HG03064 (cell line): ENCODE data around the gene MCF2L.
"Not testable (repeated sequence)": the region's sequence is repeated elsewhere in the genome, so short reads cannot be mapped to it uniquely, and the experiment has no call there.

Experiments
- ATAC-seq: cut with Tn5 transposase; IDR thresholded peaks from one replicate; pipeline ENCODE4 v1.9.1; 2021; ENCODE audit warnings: low read depth; ENCODE audit not compliant: unreplicated experiment

Gene MCF2L

DNA sequence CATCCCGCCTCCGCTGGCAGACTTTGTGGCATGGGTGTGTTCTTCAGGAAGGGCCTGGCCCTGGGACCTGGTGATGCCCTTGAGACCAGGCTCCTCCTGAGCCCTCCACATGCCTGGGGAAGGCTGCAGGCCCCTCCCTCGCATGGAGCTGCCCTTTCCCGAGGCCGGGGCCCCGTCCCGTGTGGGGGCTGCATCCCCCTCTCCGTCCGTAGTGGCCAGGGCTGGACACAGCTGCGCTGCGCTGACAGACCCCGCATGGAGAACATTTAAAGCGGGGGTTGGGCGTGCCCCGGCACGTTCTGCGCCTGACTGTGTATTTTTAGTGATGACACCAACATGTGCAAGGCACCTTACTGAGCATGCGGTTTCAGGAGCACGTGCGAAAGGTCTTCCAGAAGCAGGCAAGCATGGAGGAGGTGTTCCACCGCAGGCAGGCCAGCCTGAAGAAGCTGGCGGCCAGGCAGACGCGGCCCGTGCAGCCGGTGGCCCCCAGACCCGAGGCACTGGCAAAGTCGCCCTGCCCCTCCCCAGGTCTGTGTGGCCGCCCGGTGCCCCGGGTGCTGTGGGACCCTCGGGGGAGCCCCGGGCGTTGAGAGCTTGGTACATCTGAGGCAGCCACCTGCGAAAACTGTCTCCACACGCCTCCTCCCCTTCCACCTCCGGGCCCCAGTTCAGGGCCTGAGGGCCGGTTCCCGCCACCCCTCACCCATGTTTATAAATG is 107.8 kb downstream of the MCF2L start:
- ATAC-seq, result no peak

DNA sequence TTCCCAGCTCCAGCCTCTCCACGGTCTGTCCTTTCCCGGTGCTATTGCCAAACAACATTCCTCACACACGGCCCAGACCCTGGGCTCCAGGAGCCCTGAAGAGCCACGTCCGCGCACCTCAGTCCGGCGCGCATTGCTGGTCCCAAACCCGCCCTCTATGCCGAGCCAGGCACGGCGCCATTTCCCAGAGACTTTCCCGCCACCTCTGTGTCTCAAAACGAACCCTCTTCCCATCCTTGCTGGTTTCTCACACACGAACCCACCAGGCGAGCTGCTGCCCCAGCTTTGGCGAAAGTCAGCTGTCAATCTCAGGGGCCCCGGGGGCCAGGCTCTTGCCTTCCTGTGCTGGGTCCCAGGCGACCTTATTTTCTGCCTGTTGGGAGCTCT is 108.5 kb downstream of the MCF2L start:
- no peak for ATAC-seq

DNA sequence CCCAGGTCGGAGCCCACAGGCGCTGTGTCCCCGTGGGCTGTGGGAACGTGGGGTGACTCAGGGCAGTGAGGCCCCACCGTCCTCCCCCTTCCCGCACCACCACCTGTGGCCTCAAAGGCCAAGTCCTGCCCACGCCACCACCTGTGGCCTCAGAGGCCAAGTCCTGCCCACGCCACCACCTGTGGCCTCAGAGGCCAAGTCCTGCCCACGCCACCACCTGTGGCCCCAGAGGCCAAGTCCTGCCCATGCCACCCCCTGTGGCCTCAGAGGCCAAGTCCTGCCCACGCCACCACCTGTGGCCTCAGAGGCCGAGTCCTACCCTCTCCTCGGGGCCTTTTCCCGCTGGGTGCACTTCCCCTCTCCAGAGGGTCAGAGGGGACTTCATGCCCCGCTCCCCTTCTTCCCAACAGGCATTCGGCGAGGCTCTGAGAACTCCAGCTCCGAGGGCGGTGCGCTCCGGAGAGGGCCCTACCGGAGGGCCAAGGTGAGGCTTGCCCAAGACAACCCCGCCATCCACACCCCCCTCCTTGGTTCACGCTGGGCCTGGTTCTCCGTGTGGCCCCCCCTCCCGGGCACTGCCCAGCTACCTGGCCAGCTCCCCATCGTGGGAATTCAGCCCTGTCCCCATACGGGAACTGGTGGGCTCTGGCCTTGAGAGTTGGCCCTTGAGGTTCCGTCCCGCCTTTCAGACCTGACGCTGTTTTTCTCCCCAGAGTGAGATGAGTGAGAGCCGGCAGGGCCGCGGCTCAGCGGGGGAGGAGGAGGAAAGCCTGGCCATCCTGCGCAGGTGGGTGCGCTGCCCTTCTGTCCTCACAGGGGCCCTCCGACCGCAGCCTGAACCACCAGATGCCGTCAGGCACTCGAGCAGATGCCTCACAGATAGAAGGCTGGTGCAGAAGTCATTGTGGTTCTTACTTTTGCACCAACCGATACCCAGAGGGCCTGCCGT is 109.2 kb downstream of the MCF2L start:
- ATAC-seq, result no peak

DNA sequence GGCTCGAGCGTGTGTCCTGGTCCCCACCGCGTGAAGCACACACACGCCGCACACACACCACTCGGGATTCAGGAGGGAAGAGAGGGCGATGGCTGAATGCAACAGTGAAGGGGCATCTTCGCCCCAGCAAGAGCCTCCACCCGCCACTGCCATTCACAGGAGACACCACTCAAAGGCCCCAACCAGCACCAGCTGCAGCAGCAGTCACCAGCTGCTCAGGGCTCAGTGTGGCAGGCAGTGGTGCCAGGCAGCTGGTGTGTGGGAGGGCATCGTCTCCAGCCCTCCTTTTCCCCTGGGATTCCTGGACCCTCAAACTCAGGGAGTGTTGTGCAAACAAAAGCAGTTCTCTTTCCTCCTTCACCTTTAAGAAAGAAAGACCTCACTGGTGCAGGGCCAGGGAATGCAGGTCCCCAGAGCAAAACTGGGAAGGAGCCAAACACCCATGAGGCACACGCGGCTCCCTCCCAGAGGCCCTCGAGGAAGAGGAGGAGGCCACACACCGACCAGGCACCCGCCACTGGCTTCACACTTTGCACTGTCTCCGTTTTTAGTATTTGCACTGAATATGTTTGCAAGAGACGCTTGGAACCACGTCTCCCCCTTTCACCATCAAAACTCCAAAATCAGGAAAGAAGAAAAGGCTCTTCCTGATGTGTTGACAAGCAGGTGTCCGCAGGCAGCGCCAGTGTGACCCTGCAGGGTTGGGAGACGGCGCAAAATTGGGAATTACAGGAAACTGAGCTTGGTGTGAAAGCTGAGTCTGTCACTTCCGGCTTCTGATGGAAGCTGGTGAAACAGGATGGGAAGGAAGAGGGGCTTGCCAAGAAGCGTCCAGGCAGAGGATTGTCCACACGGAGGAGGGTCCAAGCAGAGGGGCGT is 110.1 kb downstream of the MCF2L start:
- ATAC-seq, result no peak

DNA sequence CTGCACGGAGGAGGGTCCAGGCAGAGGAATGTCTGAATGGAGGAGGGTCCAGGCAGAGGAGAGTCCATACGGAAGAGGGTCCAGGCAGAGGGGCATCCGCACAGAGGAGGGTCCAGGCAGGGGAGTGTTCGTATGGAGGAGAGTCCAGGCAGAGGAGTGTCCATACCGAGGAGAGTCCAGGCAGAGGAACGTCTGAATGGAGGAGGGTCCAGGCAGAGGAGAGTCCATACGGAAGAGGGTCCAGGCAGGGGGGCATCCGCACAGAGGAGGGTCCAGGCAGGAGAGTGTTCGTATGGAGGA is 110.7 kb downstream of the MCF2L start:
- not testable (repeated sequence) for ATAC-seq

DNA sequence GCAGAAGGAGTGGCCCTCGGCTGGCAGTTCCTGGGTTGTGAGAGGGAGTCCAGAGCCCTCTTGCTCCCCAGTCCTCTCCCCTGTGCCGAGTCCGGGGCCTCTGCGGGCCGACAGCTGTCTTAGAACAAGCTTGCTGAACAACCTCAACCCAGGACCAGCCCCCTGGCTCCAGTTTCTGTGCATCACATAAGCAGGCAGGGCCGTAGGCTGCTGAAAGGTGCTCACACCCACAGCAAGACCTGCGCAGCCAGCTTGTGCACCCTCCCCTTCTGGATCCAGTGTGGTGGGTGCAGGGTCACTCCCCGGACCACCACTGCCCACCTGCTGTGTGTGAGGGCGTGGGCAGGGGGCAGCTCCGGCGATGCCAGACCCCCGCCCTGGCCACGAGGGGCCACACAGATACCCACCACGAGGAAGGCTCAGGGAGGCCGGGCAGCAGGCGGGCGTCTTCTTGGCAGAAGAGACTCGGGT is 111.4 kb downstream of the MCF2L start:
- ATAC-seq, result no peak

DNA sequence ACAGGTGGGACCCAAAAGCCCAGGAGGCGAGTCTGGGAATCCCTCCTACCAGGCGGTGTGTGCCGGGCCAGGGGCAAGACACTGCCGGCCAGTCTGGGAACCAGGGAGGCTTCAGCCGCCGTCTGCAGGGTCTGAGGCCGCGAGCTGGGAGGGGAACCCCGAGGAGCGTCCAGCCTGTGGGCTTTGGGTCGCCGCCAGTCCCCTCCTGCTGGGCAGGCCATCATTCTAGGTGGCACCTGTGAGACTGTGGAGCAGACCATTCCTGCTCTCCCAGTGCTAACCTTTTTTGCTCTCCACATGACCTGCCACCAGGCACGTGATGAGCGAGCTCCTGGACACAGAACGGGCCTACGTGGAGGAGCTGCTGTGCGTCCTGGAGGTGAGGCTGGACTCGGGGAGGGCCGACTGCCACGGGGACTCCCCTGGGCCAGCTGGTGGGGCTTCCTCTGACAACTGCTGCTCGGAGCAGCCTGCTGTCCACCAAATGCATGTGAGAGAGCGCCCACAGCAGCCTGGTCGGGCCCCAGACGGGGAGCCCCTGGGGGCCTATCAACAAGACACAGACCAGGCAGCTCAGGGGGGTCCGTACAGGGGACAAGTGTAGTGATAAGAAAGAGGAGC is 112.0 kb downstream of the MCF2L start:
- no peak for ATAC-seq

DNA sequence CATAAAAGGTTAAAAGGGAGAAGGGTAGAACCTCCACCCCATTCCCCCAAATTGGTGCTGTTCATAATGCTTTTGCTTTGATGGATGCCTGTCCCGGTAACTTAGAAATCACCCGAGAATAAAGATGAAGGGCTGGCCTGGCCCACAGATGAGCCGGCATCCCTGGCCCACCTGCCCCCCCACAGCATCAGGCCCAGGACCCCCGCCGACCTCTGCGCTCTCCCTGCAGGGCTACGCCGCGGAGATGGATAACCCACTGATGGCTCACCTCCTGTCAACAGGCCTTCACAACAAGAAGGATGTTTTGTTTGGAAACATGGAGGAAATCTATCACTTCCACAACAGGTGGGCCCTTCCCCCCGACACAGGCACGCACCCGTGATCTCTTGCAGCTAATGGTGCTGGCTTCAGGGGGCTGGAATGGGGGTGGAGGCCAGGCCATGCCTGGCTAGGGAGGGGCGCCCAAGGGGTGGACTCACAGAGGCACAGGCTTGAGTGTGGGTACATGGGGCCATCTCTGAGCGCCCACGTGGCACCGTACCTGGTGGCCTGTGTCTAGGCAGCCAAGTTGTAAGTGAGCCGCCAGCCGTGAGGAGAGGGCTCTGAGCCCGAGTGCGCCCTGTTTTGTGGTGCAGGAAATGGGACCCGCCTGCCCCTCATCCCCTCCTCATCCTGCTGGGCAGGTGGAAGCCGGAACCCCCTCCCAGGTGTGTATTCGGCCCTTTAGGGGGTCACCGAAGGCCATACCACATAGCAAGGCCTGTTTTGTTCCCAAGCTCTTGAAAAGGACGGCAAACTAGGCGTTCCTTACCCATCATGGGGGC is 113.4 kb downstream of the MCF2L start:
- no peak for ATAC-seq

DNA sequence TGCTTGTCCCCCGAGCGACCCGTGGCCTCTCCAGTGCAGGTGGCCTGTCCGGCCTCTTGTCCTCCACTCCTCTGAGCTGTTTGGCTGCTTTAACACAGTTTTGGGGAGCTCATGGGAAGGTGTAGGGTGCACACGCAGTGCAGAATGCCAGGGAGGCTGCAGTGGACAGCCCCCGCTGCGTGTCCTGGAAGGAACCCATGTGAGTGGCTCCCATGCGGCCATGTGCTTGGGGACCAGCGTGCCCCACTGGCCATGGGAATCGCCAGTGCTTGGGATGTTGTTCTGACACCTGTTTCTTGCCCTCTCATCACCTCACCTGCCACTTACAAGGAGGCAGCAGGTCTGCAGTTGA is 114.0 kb downstream of the MCF2L start:
- no peak for ATAC-seq

DNA sequence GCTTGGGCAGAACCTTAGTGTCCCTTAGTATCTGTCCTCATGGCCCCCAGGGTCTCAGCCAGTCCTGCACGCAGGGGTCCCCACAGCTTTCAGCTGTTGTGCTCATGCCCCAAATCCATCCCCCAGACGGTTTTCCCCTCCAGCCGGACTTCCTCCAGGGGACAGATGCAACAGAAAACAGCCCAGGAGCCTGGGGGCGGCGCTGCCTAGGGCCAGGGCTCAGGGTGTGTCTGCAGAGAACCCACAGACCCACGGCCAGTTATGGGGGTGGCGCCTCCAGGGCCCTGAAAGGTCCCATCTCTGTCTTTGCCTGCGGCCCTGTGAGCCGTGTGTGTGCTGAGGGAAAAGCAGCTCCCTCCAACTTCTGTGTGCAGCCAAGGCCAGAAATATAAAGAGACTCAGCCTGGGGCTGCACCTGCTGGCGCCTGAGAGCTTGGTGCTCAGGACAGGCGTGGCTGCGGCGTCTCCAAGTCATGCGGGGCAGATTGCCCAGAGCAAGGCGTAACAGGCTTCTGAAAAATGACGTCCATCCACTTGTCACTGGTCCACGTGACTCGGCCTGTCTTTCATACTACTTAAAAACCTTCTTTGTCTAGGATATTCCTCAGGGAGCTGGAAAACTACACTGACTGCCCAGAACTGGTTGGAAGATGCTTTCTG is 114.5 kb downstream of the MCF2L start:
- no peak for ATAC-seq

DNA sequence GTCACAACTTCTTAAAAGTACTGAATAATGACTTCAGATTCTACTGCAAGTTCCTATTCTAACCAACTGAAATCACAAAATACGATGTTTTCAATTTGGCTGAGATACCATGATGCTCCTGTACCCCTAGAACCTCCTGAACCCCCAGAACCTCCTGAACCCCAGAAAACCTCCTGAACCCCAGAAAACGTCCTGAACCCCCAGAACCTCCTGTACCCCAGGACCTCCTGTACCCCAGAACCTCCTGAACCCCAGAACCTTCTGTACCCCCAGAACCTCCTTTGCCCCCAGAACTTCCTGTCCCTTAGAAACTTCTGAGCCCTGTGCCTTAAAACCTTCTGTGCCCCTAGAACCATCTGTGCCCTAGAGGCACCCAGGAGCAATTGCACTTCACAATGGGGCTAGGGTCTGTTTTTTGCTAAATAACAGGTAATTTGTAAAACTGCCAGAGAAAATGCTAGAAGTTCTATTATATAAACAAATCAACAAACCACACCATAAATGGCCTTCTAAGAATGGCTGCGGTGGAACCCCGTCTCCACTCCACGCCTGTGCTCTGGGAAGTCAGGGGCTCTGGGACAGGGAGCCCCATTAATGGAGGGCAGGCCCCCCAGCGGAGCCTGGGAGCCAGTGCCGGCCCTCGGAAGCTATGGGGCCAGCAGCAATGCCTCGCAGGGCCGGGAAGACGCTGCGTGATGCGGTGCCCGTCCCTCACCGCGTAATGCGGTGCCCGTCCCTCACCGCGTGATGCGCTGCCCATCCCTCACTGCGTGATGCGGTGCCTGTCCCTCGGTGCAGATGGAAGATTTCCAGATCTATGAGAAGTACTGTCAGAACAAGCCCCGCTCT is 115.3 kb downstream of the MCF2L start:
- ATAC-seq, result no peak

DNA sequence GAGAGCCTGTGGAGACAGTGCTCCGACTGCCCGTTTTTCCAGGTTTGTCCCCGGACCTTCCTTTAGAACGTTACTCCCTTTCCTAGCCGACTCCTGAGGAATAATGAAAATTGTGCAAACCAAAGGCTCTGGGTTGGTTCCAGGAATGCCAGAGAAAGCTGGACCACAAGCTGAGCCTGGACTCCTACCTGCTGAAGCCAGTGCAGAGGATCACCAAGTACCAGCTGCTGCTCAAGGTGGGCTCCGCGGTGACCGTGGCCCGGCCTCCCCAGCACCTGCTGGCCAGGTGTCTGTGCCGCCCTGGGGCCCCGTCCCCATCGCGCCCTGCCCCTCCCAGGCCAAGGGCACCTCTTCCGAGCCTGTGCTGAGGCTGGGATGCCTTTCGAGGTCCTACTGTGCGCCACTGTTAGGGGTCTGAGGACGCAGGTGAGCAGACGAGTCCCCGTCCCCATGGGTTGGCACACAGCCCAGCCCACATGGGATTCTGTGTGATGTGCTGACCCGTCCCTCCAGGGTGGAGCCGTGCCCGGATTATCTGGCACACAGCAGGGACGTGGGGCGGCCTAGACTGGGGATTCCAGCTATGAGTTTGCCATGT is 116.0 kb downstream of the MCF2L start:
- no peak for ATAC-seq

DNA sequence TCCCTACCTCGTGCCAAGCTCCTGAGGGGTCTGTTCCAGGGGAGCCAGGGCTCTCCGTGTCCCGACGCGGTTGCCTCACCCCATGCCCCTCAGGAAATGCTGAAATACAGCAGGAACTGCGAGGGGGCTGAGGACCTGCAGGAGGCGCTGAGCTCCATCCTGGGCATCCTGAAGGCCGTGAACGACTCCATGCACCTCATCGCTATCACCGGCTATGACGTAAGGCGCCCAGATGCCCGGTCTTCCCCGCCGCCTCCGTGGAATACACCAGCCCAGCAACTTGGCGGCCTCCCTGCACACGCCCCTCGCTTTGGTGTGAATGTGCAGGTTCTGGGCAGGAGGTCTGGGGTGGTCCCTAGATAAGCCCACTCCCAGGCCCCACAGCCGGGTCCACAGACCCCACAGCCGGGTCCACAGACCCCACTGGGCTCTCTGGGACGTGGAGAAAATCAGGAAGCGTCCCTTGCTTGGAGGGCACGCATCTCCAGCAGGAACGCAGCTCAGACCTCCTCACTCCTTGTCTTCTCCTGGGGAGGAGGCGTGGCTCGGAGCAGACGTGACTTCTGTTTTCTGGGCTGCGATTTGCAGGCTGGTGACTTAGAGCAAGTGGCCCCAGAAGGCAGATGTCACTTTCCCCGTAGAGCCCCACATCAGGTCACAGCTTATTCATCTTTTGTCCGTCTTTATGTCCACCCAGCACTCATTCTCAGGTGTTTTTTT is 117.2 kb downstream of the MCF2L start:
- ATAC-seq, result no peak

DNA sequence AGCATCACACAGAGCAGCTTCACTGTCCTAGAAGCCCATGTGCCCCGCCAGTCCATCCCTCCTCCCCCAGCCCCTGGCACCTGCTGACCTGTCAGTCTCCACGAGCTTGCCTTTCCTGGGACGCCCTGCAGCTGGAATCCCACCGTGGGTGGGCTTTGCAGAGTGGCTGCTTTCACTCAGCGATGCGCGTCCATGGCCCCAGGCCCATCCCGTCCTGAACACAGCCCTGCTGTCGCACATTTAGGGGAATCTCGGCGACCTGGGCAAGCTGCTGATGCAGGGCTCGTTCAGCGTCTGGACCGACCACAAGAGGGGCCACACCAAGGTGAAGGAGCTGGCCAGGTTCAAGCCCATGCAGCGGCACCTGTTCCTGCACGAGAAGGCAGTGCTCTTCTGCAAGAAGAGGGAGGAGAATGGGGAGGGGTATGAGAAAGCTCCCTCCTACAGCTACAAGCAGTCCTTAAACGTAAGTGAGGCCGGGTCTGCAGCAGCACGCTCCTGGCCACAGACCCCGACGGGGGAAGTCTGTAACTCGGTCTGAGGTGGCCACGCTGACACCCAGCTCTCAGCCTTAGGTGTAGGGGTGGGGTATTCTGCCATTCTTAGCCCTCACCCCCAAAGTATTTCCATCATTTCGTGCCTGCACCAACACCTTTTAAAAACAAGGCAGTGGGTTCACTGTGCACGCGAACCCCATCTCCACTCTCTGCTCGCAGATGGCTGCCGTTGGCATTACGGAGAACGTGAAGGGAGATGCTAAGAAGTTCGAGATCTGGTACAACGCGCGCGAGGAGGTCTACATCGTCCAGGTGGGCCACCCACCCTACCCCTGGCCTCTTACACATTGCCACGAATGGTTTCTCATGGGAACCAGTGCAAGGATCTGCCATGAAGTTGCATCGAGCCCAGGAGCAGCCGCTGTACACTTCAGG is 118.2 kb downstream of the MCF2L start:
- ATAC-seq, result no peak

DNA sequence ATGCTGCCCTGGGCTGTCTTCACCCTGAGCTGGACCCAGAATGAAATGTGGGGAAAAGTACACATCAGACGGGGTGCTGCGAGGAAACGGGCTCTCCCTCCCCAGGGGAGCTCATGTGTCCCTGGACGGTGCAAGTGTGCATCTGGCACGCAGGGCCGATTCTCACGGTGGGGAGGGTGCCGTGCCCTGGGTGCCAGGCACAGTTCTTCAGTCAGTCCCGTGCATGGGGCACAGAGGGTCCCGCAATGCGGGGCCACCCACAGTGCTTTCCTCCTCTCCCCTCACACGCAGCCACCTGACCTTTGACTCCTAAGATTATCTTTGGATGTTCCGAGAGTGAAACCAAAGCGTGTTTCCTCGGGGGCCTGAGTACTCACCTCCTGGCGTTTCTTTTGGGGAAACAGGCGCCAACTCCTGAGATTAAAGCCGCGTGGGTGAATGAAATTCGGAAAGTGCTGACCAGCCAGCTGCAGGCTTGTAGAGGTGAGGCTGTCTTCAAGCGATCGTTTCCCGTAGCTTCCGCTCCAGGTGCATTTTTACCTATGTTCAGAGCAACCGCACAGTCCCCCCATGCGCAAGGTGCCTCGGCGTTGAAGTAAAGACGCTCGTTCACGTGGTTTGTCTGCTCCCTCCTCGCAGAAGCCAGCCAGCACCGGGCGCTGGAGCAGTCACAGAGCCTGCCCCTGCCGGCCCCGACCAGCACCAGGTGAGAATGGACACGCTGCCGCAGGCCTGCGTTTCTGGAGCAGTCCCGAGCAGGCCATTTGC is 119.1 kb downstream of the MCF2L start:
- no peak for ATAC-seq

DNA sequence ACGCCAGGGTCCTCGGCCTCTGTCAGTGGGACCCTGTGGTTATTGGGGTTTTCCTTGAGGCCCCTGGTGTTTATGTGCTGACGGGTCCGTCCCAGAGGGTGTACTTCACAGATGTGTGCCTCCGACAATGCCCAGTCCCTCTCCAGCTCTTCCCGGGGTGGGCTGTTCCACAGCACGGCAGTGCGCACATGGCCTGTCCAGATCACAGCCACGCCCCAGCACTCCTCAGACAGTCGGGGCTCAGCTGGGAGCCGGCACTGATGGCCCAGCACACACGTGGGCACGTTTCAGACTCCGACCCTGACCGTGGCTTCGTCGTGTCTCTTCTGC is 119.6 kb downstream of the MCF2L start:
- ATAC-seq, result no peak
